CMK (cell line): ENCODE results near the gene CPOX.

ENCODE experiments used
- DNase-seq: peaks from one replicate; pipeline ENCODE4 v3.0.0-alpha.2; 2010; ENCODE audit warnings: low read depth

CPOX gene

DNA sequence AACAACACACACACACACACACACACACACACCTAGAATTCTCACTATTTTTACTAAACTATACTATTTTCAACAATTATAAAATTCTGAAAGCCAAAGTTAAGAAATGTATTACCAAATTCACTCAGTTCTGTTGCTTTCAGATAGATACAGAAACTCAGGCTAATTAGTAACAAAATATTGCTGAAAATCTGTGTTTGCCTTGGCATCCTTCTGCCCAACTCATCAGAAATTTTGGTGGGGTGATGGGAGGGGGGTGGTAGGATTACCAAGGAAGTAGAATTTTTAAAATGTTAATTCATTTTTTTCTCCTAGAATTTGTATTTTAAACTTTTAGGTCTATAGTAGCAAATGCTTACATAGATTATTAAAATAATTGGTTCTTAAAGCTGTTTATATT lies 2.7 kb upstream of the CPOX start:
- DNase-seq = no peak

DNA sequence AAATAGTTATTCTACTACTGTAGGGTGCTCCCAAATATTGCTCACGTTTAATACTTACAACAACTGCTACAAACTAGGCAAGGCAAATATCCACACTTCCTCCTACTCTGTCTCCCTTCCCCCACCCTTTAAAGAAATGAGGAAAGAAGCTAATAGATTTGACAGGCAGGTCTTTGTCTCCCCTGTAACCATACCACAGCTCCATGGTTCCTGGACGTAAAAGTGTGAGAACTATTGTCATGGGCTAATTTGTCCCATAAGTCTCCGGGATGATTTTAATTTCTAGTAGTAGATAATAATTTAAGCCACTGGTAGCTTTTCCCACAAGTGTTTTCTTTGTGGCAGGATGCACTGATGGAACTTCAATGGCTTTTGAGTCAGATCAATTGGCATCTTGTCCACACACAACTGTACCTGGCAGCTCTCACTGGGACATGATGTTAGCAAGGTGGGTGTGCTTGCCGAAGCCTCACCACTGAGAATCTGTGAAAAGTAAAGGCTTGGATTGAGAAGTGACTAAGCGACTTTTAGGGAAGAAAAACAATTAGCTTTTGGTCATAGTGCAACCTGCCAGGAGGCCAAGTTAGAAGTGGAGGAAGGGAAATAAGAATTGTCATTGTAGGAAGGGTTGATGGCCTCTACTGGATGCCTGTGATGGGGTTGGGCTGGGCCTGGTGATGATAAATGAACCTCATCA lies 1.4 kb upstream of the CPOX start:
- no peak for DNase-seq

DNA sequence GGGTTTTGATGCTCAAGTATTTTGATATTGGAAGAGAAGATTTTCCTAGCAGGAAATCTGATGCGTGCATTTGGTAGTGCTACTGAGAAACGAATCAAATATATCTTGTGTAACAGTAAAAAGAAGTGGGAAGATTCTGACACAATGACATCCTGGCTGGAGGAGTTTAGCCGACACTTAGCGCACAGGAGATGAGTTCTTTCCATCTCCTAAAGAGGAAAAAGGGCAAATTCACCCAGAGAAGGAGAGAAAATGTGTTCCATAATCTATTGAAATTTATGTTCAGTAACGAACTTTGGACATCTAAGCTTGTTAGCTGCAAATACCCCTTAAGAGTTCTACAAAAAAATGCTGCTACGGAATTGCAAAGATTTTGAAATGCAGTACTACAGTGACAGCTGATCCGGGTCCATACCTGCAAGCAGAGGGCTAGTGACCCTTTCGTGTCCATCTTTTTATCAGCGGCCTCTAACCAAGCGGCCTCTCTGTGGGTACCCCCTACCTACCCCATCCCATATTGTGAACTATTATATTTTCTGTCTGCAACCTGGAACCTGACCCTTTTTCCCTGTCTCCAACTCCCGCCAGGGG lies 971 bp downstream of the CPOX start:
- DNase-seq = no peak

DNA sequence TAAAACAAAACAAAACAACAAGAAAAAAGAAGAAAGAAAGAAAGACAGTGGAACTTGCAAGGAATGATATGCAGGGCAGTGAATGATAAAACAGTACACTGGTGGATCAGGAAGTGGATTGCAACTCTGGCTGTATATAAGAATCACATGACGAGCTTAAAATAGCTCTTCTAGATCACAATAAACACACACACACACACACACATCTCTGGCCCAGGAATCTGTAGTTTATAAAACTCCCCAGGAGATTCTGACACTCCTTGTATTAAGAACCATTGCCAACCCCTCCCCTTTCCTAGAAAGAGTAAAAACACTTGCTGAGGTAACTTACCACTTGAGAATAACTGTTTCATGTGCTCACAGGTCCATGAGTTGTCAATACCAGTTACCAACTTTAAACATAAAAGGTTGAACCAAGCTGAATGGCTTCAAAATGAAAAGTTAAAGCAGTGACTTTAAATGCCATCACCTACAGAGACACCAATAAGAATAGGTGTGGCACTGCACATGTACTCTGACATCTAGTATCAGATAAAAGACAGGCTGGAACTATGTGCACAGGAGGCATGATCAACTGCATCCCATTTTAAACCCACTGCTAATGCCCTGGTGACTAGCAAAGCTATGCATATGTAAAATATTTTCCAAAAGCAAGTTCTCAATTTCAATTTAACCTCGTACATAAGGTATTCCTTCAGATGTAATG lies 3.9 kb downstream of the CPOX start:
- no peak for DNase-seq

DNA sequence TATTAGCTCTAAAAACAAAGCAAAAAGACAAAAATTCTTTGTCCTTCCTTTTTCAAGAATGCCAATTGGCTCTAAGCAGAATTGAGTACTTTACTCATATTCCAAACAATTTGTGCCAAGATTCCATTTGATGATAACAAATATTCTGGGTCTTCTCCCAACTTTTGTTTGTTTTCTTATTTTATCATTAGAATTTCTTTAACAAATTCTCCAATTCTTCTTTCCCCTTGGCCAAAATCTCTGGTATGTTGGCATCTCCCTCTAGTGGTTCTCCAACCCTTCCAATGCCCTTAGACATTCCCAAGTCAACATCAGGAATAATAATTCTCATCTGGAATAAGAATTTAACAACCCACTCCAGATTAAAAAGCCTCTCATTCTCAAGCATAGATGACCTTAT lies 5.3 kb downstream of the CPOX start:
- no peak for DNase-seq

DNA sequence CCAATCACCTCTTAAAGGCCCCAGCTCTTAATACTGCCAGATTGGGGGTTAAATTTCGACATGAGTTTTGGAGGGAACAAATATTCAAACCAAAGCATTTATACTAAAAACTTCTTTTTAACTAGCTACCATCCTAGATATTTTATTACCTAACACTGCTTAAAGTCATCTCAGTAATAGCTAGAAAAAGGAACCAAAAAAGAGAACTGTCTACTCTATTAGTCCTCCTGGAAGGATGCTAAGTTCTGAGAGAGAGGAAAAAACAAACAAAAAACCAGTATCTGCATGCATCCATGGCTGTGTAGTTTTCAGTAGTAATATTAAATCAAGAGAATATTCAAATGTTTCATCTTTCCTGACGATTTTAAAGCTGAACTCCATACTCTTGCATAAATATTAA lies 5.8 kb downstream of the CPOX start:
- no peak for DNase-seq

DNA sequence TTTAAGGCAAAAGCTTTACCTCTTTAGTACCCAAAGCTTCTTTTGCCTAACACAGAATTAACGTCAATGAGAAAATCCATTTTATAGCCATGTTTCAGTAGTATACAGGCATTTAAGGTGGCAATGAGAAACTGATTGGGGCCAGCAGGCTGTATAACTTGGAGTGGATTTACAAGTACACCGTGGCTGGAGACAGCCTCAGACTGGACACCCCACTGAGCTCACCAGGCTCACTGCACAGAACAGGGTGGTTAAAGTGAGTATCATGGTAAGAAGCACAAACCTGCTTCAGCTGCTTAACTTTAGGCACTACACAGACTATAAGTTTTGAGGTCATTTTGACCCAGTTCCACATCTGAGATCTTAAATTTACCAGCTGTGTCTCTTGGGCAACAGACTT lies 8.9 kb downstream of the CPOX start:
- no peak for DNase-seq

DNA sequence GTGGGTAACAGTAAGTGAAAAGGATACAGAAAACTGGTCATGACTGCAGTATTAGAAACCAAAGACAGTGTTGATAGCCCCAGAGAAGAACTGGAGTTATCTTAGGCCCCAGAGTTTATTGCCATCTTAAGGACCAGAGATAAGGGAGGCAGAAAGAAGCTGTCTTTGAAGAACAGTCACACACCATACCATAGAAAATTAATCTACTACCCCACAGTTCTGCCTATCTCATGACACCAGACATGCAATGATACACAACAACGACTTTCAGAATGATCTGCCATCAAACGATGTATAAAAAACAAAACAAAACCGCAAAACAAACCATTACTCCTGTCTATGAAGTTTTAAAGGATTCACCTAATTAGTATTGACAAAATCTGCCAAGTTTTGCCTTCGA lies 9.6 kb downstream of the CPOX start:
- peak; percentile 93 for DNase-seq

DNA sequence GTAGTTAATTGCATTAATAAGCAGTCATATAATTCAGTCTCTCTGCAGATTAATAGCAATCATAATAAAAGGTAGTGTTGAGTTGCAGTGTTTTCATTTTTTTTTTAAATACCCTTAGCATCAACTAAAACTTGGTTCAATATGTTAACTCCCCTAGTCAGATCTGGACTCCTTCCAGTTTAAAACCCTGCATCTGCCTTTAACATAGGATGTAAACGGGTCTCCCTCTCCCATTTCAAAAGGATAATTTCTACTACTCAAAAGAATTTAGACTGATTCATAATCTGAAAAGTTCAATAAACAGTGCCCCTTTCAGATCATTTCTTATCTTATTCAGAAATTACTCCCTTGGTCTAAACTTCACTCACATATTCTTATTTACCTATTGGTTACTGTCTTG lies 11.4 kb downstream of the CPOX start:
- DNase-seq = no peak

DNA sequence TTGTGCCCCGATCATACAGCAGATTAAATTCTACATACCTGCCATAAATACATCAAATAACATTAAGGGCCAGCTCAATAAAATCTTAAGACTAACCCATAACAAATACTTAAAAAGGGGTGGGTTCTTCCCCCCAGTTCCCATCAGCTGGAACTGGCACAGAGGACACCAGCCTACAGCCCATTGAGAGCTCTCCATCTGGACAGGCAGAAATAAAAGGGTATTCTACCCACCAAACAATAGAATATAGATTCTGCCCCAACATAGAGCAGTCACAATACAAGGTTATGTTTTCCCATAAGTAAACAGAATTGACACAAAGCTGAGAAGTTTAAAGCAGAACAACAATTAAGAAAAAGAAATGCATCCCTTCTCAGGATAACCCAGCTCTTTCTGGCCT lies 11.9 kb downstream of the CPOX start:
- no peak for DNase-seq

DNA sequence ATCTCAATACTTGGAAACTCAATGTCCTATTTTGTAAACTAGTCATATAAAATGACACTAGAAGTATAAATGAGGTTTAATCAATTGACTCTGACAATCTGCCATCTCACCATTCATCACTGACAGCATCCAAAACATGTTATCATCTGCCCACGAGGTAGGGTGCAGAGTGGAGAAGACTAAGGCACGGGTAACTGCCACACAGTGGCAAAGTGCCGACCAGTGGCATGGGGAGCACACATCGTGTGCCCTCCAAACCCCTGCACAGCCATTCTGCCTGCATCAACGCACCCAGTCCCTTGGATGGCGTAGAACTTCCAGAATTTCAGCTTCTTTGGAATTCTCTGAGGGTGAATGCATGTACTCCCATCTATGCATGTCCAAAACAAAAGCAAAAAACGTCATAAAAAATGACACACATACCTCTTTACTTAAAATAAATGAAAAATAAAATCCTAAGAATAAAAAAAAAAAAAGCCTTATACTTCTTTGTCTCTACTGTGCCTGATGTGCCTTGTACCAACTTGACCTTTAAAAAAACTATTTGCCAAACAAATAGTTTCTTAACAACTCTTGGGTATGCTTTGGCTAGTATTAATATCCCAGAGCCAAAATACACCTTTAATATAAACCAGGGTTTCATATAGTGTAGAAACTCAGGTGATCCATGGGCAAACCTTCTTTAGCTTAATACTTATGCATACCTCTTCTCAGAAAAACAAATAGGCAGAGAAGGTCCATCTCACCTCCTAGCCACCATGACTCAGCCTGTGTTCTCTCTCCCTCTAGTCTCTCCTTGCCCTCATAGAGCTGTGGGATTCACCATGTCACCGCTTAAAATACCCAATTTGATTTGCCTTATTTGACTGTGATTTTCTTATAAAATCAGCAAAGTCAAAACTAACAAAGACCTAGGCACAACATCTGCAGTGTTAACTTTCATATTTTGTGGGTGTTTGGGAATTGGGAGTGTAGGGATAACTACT lies 12.7 kb downstream of the CPOX start:
- DNase-seq = no peak

DNA sequence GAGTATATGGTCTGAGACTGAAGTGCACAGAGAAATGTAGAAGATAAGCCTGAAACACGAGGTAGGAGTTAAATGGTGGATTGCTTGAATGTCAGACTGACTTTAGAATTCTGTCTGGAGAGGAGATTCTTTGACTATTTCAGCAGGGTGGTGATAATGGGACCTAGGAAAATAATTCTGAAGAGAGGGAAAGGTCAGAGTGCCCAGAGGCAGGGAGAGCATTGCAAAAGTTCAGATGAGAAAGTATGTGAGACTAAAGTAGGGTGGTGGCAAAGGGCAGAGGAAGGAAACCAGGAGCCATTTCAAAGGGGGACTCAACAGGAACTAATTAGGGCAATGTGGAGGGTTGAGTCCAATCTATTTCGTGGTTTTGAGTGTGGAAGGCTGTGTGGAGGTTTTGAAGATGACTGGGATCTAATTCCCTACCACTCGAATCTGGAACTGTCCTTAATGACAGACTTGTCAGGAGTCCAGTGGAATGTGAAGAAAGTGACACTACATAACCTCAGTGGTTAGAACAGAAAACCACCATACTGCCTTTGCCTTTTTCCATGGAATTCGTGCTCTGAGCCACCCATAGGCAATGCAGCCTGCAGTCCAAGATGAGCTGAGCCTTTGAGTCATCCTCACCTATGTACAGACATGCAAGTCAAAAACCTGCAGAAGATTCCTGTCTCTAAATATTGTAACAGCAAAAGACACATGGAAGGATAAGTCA lies 16.1 kb downstream of the CPOX start:
- no peak for DNase-seq

DNA sequence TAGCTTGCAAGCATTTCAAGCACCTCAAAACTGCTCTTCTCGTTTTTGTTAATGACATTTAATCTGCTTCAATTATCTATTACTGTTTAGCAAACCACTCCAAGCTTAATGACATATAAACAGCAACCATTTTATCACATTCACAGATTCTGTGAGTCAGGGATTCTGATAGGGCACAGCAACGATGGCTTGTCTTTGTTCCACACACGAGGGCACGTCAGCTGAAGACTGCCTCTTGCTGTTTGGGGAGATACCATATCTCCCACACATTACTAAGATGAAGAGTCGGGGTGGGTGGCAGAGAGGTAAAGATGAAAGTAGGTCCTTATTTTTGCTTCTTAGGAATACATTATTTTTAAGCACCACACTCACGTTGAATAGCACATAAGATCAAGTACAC lies 19.3 kb downstream of the CPOX start:
- no peak for DNase-seq

DNA sequence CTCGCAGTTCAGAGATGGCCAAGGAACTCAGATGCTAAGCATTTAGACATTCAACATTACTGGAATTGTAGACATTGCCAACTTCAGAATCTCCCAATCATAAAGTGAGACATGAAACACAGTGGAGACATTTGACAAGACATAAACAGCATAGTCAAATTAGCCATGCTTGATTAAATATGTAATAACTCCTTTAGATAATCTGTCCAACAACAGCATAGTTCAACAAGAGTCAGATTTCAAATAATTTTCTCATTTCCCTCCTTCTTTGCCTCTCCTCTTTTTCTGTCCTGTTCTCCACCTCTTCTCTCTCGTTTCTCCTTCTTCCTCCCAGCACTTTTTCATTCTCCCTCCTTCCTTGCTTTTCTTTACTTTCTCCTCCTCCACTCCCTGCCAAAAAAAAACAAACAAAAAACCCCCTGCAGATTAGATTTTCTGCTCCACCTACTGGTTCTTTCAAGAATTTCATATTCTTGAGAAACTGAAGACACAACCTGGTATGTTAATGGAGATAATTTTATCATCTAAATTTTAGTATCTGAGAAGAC lies 20.2 kb downstream of the CPOX start:
- no peak for DNase-seq

DNA sequence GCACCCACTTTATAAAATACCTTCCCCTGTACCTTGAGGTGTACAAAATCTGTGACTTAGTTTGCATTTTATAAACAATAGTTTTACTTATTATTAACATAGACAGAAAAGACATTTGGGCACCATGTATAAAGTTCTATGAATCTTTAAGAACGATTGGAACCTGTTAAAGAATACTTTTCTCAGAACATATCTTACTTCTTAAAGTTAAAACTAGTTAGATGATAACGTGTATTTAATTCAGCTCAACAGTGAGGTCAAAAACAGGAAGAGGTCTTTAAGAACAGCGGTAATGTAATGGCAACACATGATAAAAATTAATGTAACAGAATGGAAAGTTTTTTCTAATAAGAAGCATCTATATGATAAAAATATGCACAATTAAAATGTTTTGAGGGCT lies 25.0 kb downstream of the CPOX start:
- DNase-seq = no peak

DNA sequence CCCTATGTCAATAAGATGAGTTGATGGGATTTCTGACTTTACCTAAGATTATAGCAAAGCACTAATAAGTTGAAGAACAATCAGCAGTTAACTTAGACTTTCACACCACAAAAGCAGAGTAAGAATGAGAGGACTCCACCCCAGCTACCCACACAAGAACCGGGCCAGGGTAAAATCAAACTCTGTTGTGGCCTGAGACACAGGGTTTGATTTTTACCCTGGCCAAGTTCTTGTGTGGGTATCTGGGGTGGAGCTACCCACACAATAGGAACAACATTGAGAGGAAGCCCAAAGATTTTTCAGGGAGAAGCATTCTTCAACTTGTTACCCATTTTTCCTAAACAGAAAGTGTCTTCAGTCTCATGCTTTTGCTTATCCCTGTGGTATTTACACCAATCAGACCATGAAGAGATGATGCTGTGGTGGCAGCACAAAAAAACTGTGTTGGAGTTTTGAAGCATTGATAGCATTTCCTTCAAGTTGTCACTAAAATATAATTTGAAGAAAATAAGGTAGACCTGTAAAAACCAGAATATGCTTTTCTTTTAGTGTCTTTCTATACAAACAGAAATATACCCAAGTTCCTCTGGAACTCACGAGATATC lies 25.6 kb downstream of the CPOX start:
- no peak for DNase-seq

DNA sequence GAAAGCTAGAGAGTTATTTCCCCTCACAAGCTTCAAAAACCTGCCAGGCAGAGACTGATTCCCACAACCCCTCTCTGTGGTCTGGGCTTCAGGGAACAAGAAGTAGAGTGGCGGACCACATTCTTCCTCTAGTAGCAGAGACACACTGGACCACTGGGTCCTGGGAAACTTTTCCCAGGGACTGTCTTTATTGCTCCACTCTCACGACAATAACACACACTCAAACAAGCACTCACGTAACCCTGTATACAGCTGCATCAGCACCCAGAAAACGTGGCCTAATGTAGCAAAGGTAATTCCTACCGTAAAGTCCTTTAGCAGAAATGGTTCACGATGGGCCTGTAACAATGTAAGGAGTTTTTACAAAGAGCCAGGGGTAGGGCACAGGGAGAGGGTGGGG lies 27.6 kb downstream of the CPOX start:
- no peak for DNase-seq

DNA sequence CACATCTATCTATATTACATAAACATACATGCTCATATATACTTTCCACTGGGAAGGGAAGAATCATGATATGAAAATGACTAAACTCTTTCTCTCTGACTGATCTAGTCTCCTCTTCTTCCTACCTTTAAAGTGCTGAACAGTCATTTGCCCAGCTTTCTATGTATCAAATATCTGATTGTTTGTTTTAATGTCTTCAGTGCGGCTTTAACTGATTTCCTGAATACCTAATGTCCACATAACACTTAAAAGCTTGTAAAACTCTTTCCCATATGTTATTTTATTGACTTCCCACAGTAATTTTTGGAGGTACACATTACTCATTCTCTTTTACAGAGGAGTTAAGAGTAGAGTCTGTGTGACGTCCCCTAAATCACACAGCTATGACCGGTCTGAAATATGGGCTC lies 28.2 kb downstream of the CPOX start:
- DNase-seq = no peak

DNA sequence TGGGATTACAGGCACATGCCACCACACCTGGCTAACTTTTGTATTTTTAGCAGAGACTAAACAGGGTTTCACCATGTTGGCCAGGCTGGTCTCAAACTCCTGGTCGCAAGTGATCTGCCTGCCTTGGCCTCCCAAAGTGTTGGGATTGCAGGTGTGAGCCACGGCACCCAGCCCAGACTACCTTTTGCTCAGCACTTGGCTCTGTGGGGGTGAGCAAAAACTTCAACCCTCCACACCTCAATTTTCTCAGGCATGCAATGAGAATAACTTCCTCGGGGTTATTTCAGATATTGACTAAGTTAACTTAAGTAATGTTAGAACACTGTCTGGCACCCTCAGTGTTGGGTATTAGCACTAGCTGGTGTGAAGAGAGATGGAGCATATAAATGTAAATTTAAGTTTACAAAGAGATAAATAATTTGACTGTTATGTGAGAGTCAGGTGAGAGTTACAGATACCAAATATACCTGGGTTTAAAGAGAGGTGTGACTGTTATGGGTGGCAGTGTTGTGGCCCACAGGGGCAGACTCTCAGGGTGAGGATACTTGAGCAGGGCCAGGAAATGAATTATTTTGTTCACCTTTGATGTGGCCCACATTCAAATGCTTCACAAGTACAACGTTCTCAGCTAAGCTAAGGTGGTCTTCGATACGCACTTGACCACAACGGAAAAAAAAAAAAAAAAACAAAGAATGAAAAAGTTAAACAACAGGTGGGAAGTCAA lies 29.0 kb downstream of the CPOX start:
- no peak for DNase-seq

DNA sequence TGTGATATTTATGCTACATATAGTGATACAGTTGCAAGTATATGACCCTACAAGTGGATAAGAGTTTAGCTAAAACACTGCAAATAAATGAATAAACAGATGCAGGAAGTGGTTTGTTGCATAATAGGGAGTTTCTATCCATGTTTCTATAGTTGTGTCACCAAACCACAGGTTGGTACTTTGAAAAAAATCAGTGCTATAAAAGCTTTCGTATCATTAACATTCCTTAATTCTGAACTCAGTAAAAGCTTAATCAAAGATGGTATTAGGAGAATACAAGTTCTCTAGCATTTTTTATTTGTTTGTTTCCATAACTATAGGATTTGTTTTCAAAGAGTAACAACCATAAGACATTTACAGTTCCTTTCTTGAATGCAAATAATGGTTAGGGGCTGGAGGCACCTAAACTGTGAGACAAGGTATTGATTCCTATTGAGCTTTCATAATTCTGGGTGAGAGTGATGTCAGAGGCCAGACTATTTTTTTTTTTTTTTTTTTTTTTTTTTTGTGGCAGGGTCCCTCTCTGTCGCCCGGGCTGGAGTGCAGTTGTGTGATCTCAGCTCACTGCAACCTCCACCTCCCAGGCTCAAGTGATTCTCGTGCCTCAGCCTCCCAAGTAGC lies 29.6 kb downstream of the CPOX start:
- DNase-seq = no peak
